ENCODE data around the gene ABCA4.

The ABCA4 gene

DNA sequence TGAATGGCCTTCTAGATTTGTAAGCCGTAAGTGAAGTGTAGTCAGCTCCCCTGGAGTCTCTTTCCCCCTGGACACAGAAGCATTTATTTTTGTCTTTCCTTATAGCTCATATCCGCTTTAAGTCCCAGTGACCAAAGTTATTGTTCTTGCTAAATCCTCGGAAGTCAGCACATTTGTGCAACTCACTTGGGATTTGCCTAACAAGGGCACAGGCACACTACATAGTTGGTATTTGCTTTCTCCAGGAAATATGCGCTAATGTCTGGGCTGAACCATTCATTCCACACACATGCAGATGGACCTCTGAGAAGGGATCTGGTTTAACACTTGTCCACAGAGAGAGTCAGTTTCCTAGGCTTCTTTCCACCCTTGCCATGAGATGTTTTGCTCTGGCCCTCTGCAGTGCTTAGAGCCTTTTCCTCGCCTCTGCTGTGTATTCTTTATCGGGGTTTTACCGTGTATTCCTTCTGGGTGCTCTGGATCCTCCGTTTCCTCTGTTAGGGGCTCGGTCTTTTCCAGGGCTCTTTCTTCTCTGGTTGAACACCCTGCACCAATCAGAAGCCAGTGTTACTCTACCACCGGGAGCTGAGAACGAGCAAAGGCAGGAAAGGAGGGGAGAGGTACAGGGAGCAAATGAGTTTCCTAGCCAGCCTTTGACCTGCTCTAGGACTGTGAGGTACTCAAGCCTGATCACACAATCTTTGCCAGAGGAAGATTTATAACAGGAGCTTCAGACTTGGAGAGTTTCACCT is 72.4 kb downstream of the ABCA4 start:
- DNase-seq = no peak

DNA sequence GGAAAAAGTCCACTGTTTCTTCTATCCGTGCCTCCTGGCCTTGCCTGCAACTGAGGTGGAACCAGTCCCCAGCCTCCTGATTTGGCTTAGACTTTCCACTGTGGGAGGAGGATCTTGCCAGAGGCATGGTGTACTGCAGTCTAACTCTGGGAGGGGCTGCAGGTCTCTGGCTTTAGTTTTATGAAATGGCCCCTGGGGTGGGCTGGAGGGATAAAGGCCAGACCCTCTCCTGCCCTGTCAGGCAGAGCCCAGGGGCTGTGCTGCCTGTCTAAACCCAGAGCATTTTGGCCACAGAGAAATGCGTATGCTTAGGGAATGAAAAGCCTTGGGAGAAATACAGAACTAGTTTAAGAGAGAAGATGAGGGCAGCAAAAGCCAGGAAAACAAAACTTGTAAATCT is 73.0 kb downstream of the ABCA4 start:
- DNase-seq = no peak

DNA sequence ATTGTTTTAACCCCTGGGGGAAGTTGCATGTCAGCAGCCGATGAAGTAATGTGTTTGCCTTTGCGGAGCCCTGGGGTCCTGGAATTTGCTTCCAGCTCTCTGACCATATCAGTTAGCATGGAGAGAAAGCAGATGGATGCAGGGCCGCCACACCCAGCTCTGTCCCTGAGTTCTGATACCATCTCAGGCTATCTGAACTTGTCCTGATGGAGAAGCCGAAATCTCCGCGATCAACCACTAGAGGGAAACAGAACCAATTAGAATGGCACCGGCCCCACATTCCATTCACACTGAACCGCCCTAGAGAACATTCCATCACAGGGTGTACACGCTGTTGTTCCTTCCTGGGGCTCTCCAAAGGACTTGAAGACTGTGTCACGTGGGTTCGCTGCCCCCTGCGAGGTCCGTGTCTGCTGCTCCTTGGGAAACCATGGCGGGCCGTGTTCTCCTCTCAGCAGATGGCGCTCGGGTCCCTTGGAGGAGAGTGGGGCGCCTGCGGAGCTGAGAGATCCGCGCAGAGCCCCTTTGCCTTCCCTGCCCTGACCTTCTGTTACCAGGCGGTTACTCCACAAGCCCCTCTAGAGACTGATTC is 75.4 kb downstream of the ABCA4 start:
- no peak for DNase-seq

DNA sequence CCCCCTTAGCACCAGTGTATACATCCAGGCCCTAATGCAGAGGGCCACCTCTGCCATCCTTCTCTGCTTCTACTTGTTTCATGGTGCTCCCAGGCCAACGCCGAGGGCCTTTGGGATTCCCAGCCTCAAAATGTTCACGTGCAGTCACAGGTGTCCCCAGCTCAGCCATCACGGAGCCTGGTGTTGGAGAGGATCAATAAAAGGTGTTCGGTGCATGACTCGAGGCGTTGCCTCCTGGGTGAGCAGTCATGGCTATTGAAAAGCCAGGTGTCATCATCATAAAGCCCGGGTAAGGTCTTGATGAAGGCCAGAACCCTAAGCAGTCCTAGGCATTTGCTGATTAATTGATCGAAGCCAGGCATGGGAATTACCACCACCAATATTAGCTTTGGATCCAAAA is 76.1 kb downstream of the ABCA4 start:
- no peak for DNase-seq

DNA sequence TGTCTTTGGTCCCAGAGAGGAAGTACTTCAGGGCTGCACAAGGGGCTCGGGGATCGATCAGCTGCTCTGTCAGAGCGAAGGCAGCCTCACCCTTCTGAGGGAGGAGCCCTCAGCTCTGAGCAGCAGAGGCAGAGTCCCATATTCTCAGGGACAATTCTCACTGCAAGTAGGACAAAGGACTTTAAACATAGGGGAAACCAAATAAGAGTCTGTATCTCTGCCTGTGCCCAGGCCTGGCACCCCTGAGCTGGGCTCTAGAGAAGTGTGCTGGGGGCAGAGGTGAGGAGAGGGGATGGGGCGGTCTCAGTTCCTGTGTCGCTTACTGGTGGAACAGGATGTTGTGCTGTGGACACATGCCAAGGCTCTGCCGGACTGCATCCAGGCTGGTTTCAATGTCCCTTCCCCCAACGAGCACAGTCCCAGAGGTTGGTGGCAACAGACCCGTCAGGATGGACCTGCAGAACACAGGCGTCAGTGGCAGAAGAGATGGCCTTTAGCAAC is 76.6 kb downstream of the ABCA4 start:
- DNase-seq = no peak

DNA sequence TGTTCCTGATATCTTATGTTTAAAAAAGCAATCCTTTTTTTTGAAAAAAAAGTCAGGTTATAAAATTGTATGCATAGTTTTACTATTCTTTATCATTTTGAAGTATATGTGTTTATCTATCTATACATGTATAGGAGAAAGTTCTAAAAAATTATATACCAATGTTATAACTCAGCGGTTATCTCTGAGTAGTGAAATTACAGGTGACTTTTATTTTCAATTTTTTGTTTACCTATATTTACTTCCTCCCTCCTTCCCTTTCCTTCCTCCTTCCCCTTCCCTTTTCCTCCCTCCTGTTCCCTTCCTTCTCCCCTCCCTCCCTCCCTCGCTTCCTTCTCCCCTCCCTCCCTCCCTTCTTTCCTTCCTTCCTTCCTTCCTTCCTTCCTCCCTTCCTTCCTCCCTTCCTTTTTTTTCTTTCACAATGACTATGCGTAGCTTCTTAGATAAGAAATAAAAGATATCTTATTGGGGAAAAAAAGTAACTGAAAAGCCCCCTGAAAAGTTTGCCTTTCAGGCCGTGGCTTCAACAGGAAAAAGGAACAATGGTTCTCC is 77.1 kb downstream of the ABCA4 start:
- no peak for DNase-seq

DNA sequence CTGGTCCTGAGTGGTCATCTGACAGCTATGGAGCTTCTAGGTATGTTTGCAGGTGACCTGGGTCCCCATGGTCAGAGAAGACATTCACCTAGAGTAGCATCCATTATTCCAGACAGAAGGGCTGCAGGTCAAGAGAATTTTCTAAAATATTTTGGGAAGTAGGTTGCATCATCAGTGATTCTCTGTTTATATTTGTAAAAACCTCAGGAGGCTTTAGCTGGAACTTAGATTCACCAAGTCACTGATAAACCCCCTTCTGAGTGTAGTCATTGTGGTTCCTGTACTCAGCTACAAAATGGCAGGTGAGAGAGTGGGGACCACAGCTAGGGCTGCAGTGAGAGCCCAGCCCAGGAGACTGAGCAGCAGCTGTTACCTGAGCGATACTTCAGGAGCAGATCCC is 78.6 kb downstream of the ABCA4 start:
- no peak for DNase-seq

DNA sequence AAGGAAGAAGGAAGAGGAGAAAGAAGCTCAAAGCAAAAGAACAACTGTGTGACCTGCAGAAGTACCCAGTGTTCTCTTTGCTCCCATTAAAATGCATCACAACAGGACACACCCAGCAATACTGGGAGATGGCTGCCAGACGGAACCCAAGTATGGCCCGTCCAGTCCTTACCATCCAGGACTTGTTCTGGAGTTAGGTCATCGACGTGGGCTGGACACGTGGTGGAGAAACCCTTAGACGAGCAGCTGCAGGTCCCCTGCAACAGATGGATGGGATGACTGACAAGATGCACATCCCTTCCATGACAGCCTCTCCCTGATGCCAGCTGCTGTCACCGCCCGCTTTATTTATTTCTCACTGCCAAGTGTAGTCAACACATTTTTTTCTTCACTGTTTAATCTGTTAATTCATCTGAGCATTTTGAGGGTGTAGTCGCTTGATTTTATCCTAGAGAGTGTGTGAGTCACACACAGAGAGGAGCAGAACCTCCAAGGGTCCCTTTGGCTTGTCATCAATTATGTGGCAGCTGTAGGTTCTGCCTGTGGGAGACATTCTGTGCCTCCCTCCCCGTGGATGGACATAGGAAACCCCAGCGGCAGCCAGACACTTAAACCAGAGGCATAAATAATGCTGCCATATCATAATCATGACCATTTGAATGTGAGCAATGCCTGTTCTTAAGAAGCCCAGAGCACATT is 80.9 kb downstream of the ABCA4 start:
- DNase-seq = no peak

DNA sequence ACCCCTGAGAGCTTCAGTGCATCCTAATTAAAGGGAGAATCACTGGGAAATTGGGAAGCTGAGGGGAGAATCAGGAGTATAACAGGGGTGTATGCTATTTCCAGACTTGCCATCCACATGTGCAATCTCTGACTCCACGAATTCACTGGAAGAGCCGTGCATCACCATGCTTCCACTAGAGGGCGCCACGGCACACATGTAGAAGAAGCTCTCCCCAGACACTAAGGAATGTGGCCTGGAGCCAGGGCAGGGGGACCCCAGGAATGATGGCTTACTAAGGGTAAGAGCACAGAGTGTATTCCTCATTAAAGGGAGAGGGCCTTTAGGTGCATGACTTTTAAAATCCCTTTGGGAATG is 81.5 kb downstream of the ABCA4 start:
- DNase-seq = peak; percentile 44

DNA sequence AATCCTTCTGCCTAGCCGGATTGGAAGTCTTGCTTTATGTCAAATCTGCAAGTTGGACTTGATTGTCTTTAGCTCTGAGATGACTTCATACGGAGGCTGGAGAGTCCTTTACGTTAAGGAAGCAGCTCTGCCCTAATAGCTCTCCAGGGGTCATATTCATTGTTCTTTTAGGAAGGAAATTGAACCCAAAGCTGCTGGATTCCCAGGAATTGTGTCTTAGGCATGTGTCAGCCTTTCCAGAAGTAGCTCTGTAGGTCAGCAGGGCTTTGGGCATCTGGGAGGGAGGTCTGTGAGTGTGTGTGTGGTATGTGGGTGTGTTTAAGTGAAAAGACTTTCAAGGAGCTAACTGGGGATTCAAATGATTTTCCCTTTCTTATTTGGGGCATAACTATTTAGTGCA is 82.4 kb downstream of the ABCA4 start:
- no peak for DNase-seq

DNA sequence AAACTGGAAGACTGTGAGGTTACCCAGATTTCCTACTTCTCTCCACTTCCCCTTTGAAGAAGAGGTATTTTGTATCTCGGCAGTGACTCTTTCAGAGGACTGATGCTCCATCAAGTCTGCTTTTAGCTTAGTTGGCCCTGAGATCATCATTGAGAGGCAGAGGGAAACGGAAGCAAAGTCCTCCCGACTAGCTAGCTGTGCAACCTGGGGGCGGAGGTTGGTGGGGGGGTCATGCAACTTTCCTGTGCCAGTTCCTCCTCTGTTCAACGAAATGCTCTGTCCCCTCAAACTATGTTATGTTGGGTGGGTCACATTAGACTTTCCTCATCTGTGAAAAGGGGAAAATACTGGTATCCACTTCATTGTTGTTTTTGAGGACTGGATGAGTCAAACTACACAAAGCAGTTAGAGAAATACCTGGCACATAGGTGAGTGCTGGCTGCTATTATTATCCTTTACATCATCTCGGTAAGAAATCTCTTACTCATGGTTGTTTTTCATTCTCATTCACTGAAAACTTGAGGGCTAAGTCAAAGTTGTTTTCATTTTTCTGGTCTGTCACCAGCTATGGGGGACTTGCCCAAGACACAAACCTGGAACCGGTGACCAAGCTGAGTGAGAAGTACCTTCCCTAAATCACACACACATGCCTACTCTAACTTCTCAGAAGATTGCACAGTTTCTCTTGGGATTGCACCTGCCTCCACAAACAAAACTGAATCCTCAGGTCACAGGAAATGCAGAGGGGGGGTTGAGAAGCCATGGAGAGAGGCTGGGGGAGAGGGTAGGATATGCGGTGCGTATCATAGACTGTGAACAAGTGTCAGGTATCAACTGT is 83.3 kb downstream of the ABCA4 start:
- DNase-seq = no peak

DNA sequence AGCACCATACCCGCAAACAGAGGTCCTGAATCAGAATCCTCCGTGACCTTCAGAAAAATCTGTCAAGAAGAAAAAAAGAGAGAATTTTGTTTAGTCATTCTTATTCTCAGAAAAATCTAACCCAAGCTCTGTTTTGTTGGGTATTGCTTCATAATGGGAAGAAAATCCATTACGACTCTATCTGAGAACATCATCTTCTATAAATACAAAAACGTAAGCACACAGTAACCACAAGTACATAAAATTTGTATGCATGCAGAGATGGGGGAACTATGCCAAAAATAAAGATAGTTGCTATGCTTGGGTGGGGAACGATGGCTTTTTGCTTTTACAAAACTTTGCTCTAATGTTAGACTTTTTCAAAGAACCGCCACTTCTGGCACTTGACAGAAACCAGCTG is 84.2 kb downstream of the ABCA4 start:
- no peak for DNase-seq

DNA sequence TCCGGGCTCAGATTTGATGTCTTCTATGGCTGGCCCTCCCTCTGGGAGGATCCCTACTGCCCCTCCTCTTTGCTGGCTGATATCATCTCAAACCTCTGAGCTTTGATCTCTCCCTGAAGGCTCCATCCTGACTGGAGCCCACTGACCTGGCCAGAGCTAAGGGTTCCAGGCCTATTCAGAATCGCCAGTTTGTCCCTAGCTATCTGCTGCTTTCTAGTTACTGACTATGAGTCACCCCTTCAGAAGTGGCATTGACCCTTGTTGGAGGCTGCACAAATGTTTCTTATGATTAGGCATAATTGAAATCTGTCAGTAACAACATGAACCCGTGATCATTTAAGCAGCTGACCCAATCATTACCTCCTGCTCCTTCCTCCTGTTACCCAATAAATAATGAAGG is 87.1 kb downstream of the ABCA4 start:
- no peak for DNase-seq

DNA sequence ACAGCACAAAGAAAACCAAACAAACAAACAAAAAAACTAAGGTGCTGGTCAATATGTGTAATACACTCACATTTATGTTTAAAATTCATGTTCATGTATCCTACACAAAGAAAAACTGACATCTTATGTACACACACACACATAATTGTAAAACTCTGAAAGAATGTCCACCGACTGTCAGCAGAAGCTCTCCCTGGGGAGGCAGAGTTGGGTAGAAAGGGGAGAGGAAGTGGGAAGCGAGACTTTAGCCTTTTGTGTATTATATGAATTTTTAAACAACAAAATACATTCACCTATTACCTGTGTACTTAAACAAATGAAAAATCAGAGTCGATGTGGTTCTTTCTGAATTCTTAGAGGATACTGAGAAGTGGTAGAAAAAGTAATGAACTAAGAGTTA is 88.3 kb downstream of the ABCA4 start:
- DNase-seq = no peak

DNA sequence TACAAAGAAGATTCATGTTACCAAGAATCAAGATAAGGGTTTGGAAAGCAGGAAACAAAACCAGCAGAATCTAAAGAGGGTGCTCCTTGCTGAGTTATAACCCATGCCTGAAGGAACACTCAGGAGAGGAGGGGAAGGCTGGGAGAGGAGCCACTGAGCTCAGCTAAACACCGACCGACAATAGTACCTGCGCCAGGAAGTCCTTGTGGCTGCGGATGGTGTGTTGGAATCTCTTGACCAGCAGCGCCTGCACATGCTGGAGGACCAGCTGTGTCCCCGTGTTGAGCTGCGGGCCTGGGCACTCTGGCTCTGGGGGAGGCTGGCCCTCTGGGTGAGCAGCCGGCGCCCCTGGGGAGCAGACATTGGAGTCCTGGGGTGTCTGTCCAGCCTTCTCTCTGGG is 89.4 kb downstream of the ABCA4 start:
- DNase-seq = no peak

DNA sequence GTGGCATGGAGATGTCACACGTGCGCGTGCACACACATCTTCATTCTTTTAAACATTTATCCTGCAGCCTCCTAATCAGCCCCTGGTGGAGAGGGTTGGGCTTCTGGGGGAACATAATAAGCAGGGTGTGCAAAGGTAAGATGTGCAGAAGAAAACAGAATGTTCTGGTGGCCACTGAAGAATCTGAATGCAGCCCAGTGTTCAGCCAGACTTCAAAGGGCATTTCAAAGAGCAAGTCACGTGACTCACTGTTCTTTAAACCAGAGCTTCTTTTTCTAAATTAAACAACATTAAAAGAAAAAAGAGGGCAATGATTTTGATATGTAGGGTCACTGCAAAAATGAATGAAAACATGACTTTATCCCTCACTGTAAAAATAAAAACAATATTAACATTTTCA is 89.8 kb downstream of the ABCA4 start:
- no peak for DNase-seq

DNA sequence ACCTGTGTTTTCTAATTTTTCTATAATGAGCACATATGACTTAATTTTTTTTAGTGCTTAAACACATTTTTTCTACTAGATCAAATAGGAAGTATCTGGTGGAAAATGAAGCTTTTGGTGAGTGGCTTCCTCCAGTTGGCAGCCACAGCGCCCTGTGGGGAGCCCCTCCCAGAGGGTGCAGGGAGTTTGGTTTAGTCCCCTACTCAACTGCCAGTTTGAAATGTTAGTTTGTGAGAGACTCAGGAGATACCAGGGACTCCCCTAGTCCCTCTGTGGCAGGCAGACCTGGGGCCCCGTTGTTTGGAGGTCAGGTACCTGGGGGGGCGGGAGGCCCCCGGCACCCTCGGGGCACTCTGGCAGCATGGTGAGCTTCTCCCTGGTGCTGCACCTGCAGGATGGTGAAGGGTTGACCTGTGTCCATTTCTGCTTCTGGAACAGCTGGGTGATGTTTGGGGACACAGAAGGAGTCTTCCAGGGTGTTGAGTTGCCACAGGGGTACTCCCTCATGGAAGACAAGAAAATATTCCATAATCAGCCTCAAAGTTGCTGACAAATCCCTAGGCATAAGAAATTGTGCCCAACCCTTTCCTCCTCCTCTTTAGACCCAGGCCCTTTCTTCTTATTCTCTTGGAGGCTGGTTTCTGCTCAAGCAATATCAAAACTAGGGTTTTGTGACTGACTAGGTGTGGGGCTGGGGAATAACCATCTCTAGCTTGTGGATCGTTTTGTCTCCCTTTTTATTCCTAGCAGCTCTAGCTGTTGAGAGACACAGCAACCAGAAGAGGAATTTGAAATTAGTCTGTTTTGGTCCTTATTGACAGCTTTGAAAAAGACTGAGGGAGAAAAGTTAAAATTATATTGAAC is 91.6 kb downstream of the ABCA4 start:
- no peak for DNase-seq

DNA sequence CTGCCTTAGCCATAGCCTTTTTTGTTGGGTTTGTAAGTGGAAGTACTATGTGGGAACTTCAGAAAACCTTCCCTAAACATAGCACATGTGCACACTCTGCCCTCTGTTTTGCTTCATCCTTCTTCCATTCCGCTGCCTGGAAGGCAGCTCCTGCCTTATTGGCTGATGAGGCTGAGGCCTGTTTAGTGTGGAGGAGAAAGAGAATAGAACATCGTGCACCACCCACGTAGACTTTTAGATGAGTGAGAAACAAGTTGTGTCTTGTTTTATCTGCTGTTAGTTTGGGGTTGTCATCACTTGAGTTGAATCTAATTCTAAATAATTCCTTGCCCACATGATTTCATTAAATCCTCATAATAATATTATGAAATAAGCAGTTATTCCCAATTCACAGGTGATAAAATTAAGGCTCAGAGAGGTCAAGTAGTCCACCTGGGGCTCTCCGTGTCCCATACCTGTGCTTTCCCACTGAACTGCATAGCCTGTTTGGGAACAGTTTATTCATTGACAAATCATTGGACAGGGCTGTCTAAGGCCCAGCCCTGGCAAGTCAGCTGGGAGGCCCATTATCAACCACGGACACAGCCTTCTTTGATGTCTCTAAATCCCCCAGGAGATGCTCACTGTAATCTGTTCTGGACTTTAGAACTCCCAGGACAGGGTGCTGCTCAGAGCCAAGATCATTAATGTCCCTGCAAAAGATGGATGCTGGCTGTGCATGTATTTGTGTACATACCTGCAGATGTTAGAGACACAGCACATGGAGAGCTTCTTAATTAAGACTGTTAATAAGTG is 93.0 kb downstream of the ABCA4 start:
- no peak for DNase-seq

DNA sequence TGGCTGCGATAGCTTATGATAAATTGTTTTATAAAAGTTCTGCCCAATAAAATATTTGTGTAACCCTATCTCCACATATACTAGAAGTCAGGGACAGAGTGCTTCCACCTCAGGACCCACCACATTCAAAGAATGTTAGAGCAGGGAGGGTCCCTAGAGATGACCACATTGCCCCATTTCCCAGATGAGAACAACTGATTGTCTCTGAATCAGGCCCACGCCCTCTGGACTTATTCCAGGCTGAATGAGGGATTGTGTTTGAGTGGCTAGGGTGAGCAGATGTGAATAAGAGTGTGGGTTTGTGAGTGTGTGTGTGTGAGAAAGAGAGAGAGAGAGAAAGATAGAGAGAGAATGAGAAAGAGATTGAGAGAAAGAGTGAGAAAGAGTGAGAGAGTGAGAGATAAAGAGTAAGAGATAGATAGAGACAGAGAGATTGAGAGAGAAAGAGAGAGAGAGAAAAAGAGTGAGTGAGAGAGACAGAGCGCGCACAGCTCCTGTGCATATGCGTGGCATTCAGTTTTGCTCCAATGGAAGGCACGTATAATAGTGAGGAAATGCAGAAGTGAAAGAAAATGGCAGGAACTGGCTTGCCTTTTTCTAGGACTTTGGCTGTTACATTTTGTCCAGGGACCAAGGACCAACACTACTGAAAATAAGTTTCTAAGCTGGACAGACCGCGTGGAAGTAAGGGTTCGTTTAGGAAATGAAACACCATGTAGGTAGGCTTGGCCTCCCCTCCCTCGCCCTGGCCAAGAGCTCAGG is 94.1 kb downstream of the ABCA4 start:
- DNase-seq = no peak

Data from T-helper 9 cell (primary cell).